LNCAP (cell line): ENCODE data around the gene BAK1.

Experiments
- CTCF ChIP-seq: fragments of 450-650 bp; IDR thresholded peaks from 2 replicates; pipeline ENCODE4 v1.5.1; 2017; ENCODE audit warnings: mild to moderate bottlenecking

Gene BAK1

DNA sequence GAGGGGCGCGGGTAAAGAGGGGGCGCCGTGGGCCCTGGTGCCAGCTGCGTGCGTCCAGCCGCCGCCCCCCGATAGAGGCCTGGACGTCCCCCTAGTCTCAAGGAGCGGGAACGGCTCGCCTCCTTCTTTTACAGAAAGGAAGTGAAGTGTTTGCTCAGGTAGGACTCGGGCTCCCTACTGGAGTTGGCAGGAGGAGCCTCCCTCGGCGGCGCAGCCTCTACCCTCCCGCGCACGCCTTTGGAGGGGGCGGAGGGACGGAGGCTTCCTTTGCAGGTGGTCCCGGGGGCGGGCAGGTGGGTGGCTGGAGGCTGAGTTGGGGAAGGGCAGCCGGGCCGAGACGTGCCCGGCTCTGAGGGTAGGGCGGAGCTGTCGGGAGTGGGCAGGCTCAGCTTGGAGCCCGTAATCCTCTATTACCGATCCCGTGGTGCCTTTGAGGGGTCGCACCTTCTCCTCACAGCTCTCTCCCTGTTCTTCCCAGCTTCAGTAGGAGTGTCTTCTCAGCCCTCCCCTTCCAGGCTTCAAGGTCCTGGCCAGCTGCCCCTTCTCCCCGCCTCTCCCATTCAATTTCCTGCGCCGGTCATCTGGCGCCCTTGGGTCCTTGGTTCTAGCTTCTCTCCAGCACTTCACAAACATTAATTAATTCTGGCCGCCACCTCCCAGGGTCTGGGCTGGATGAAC lies 41.8 kb upstream of the BAK1 start:
- no peak for TF ChIP-seq CTCF

- no peak for TF ChIP-seq CTCF
Measured at GRCh38 chr6:33620856-33621710, 41.0 kb upstream of the BAK1 start, which contains the start of gene ITPR3. Gene ITPR3 (plus strand): TSS chr6:33621322. CDS start chr6:33621603, 281 bp downstream.

- no peak for TF ChIP-seq CTCF
Measured at GRCh38 chr6:33620158-33620855, 40.2 kb upstream of the BAK1 start.

- TF ChIP-seq CTCF = no peak
Measured at GRCh38 chr6:33619166-33619840, 39.2 kb upstream of the BAK1 start.

DNA sequence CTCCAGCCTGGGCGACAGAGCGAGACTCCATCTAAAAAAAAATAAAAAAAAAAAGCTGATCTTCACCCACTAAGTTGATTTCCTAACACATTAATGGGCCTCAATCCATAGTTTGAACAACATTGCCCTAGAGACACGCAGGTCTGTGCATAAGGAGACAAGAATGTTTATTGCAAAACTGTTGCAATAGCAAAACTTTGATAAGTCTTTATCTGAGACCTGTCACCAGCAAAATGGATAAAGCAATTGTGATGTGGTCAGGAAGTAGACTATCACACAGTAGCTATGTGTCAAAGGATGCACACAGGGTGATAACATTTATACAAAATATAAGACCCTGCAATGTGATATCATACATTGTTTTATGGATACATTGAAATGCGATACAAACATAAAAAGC lies 36.8 kb upstream of the BAK1 start:
- TF ChIP-seq CTCF = no peak

GRCh38 chr6:33616113-33616512 lies 36.0 kb upstream of the BAK1 start:
- TF ChIP-seq CTCF = no peak

- no peak for TF ChIP-seq CTCF
Measured at GRCh38 chr6:33613795-33614168, 33.7 kb upstream of the BAK1 start.
